ENCODE data around the gene BMP2K.

DNA sequence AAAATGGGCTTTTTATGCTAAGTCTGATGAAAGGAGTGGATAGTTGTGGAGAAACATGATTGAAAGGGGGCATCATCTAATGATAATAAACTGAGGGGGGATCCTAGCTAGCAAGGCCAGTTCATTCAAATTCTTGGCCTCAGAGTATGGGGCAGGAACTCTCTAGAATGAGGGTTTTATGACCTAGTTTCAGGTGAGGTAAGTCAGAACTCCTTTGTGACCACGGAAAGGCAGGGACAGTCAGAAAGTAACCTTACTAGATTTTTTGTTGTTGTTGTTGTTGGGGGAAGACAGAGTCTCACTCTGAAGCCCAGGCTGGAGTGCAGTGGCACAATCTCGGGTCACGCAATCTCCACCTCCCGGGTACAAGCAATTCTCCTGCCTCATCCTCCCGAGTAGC is 164.6 kb downstream of the BMP2K start:
- TF ChIP-seq POLR2AphosphoS5 (IDR thresholded peaks at IDR 0.05; ENCODE audit: low read depth): no peak
- TF ChIP-seq, protein P1, sequence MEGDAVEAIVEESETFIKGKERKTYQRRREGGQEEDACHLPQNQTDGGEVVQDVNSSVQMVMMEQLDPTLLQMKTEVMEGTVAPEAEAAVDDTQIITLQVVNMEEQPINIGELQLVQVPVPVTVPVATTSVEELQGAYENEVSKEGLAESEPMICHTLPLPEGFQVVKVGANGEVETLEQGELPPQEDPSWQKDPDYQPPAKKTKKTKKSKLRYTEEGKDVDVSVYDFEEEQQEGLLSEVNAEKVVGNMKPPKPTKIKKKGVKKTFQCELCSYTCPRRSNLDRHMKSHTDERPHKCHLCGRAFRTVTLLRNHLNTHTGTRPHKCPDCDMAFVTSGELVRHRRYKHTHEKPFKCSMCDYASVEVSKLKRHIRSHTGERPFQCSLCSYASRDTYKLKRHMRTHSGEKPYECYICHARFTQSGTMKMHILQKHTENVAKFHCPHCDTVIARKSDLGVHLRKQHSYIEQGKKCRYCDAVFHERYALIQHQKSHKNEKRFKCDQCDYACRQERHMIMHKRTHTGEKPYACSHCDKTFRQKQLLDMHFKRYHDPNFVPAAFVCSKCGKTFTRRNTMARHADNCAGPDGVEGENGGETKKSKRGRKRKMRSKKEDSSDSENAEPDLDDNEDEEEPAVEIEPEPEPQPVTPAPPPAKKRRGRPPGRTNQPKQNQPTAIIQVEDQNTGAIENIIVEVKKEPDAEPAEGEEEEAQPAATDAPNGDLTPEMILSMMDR (conservative IDR thresholded peaks at IDR 0.05; ENCODE audit: low read depth in 2 of 2): no peak

Data from GM23338 (cell line).